K562 (cell line): ENCODE results near the gene RPP21. TPM values are rescaled to one million over a fixed set of nuclear protein-coding genes. Genes with fewer than 3 reads are reported as not detected.
A peak's percentile ranks its signal among the peaks of the same experiment; 100 is the strongest.

Source experiments
- CBX3 ChIP-seq, 2 experiments: IDR thresholded peaks; 1 replicate in 1 of 2; 2 replicates in 1 of 2; pipeline ENCODE4 v1.6.1; 2012; ENCODE audit warnings: inconsistent platforms in 2 of 2, low read length in 2 of 2, borderline replicate concordance in 1 of 2, control low read depth in 1 of 2
- CEBPG ChIP-seq, 3 experiments: fragments of 200-800 bp in 1 of 3; sonication (Bioruptor generic) in 1 of 3; sonication (generic) in 1 of 3; formaldehyde crosslinking in 1 of 3; IDR thresholded peaks in 2 of 3; conservative IDR thresholded peaks in 1 of 3; 2 replicates each; pipeline versions ENCODE4 v1.6.1 to v1.8.0; 2016 to 2022; ENCODE audit warnings: missing compliant biosample characterization in 2 of 3, missing genetic modification characterization in 2 of 3, mild to moderate bottlenecking in 1 of 3, missing genetic modification reagents in 1 of 3
- E2F6 ChIP-seq, 2 experiments: IDR thresholded peaks; 2 replicates each; pipeline ENCODE4 v1.6.1; 2011; ENCODE audit warnings: borderline replicate concordance in 1 of 2, control low read depth in 1 of 2, low read depth in 1 of 2, low read length in 1 of 2, mild to moderate bottlenecking in 1 of 2, mixed read lengths in 1 of 2, moderate library complexity in 1 of 2; ENCODE audit not compliant: insufficient read depth in 1 of 2, insufficient read length in 1 of 2, poor library complexity in 1 of 2, severe bottlenecking in 1 of 2; ENCODE audit errors: extremely low read depth in 1 of 2
- EGR1 ChIP-seq: fragments of 450-650 bp; conservative IDR thresholded peaks from 2 replicates; pipeline ENCODE4 v1.6.1; 2017; ENCODE audit warnings: mild to moderate bottlenecking
- ETV1 ChIP-seq: fragments of 450-650 bp; conservative IDR thresholded peaks from 2 replicates; pipeline ENCODE4 v1.6.1; 2016; ENCODE audit warnings: missing genetic modification characterization, control low read depth, low read depth, missing compliant biosample characterization
- HBP1 ChIP-seq: fragments of 450-650 bp; formaldehyde crosslinking; IDR thresholded peaks from 2 replicates; pipeline ENCODE4 v1.4.0; 2022; ENCODE audit warnings: missing genetic modification characterization
- NCOR1 ChIP-seq: fragments of 450-650 bp; IDR thresholded peaks from 2 replicates; pipeline ENCODE4 v1.6.1; 2016; ENCODE audit warnings: mild to moderate bottlenecking, moderate library complexity
- NFXL1 ChIP-seq: fragments of 450-650 bp; formaldehyde crosslinking; IDR thresholded peaks from 2 replicates; pipeline ENCODE4 v1.4.0; 2021; ENCODE audit warnings: mild to moderate bottlenecking
- PHB ChIP-seq: fragments of 250-450 bp; sonication (Bioruptor Pico); IDR thresholded peaks from 2 replicates; pipeline ENCODE4 v1.5.0; 2021
- ZBTB17 ChIP-seq: fragments of 450-650 bp; formaldehyde crosslinking; IDR thresholded peaks from 2 replicates; pipeline ENCODE4 v1.4.0; 2020; ENCODE audit warnings: mild to moderate bottlenecking
- ZNF589 ChIP-seq: fragments of 200-800 bp; sonication (Bioruptor generic); IDR thresholded peaks from 2 replicates; pipeline ENCODE4 v1.6.1; 2016; ENCODE audit warnings: low read depth, missing genetic modification characterization, missing compliant biosample characterization
- polyA plus RNA-seq, 8 experiments: library from polyadenylated mRNA; depleted of rRNA in 4 of 8; stranded (reverse) in 5 of 8; unstranded in 3 of 8; fragments of >200 nt; fragmentation: Nextera tagmentation in 2 of 8; fragmentation: Illumina TruSeq in 1 of 8; extraction: Ambion mirVana in 2 of 8; extraction: Trizol in 1 of 8; gene quantifications; 2 replicates each; pipeline versions ENCODE4 v1.2.1 to v1.2.3, GENCODE V29; 2011 to 2014; ENCODE audit warnings: inconsistent platforms in 1 of 8, missing spikeins in 1 of 8
- total RNA-seq, 7 experiments: library from RNA; depleted of rRNA in 6 of 7; stranded (reverse); fragments of >200 nt in 6 of 7; fragmentation: Illumina TruSeq in 2 of 7; extraction: Trizol in 2 of 7; gene quantifications; 2 replicates each; pipeline versions ENCODE4 v1.2.1 to v1.2.3, GENCODE V29; 2011 to 2021; ENCODE audit warnings: low replicate concordance in 1 of 7
- TF ChIP-seq, protein P1 (sequence below): fragments of 250-450 bp; sonication (Bioruptor Pico); IDR thresholded peaks from 2 replicates; pipeline ENCODE4 v1.4.0; 2020
- TF ChIP-seq, protein P2 (sequence below): fragments of 250-450 bp; sonication (Bioruptor Pico); IDR thresholded peaks from 2 replicates; pipeline ENCODE4 v1.5.0; 2021
- TF ChIP-seq, protein P3 (sequence below): fragments of 450-650 bp; formaldehyde crosslinking; IDR thresholded peaks from 2 replicates; pipeline ENCODE4 v1.4.0; 2020; ENCODE audit warnings: mild to moderate bottlenecking, mixed read lengths

RPP21 gene
- total and polyA plus RNA-seq, 9 of the 15 experiments (the other 6 are each of a cell fraction or from before 2014, with no cell fraction given): 62.1 to 362 (median 166) TPM

- TF ChIP-seq, protein P1, sequence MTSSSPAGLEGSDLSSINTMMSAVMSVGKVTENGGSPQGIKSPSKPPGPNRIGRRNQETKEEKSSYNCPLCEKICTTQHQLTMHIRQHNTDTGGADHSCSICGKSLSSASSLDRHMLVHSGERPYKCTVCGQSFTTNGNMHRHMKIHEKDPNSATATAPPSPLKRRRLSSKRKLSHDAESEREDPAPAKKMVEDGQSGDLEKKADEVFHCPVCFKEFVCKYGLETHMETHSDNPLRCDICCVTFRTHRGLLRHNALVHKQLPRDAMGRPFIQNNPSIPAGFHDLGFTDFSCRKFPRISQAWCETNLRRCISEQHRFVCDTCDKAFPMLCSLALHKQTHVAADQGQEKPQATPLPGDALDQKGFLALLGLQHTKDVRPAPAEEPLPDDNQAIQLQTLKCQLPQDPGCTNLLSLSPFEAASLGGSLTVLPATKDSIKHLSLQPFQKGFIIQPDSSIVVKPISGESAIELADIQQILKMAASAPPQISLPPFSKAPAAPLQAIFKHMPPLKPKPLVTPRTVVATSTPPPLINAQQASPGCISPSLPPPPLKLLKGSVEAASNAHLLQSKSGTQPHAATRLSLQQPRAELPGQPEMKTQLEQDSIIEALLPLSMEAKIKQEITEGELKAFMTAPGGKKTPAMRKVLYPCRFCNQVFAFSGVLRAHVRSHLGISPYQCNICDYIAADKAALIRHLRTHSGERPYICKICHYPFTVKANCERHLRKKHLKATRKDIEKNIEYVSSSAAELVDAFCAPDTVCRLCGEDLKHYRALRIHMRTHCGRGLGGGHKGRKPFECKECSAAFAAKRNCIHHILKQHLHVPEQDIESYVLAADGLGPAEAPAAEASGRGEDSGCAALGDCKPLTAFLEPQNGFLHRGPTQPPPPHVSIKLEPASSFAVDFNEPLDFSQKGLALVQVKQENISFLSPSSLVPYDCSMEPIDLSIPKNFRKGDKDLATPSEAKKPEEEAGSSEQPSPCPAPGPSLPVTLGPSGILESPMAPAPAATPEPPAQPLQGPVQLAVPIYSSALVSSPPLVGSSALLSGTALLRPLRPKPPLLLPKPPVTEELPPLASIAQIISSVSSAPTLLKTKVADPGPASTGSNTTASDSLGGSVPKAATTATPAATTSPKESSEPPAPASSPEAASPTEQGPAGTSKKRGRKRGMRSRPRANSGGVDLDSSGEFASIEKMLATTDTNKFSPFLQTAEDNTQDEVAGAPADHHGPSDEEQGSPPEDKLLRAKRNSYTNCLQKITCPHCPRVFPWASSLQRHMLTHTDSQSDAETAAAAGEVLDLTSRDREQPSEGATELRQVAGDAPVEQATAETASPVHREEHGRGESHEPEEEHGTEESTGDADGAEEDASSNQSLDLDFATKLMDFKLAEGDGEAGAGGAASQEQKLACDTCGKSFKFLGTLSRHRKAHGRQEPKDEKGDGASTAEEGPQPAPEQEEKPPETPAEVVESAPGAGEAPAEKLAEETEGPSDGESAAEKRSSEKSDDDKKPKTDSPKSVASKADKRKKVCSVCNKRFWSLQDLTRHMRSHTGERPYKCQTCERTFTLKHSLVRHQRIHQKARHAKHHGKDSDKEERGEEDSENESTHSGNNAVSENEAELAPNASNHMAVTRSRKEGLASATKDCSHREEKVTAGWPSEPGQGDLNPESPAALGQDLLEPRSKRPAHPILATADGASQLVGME (CRISPR knock-in tag): peak; percentile 95
- TF ChIP-seq, protein P2, sequence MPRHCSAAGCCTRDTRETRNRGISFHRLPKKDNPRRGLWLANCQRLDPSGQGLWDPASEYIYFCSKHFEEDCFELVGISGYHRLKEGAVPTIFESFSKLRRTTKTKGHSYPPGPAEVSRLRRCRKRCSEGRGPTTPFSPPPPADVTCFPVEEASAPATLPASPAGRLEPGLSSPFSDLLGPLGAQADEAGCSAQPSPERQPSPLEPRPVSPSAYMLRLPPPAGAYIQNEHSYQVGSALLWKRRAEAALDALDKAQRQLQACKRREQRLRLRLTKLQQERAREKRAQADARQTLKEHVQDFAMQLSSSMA: 0 out of 2 replicates have a peak, but pooled peaks have one; percentile 72
- TF ChIP-seq EGR1 (peak; percentile 45; the same call in 1 of the 2 replicates), HBP1 (CRISPR knock-in tag) (0 out of 2 replicates have a peak, but pooled peaks have one; percentile 50), PHB (0 out of 2 replicates have a peak, but pooled peaks have one; percentile 49), ZNF589 (CRISPR knock-in tag) (peak; percentile 66; the same call in 1 of the 2 replicates), CEBPG (CRISPR knock-in tag; IDR thresholded peaks at IDR 0.05) (peak; percentile 23; the same call in 1 of the 2 replicates), CEBPG (tag; conservative IDR thresholded peaks at IDR 0.05 in 1 of 2, IDR thresholded peaks at IDR 0.05 in 1 of 2) (no peak), ZBTB17 (CRISPR knock-in tag) (peak; percentile 56), CBX3 (IDR thresholded peaks at IDR 0.05; ENCODE audit: borderline replicate concordance in 1 of 2, low read length in 2 of 2) (no peak), ETV1 (peak; percentile 47; the same call in 1 of the 2 replicates), NCOR1 (0 out of 2 replicates have a peak, but pooled peaks have one; percentile 19), E2F6 (IDR thresholded peaks at IDR 0.05; ENCODE audit: borderline replicate concordance in 1 of 2, extremely low read depth in 1 of 2, insufficient read depth in 1 of 2, insufficient read length in 1 of 2, low read depth in 1 of 2, low read length in 1 of 2, poor library complexity in 1 of 2, severe bottlenecking in 1 of 2) (peak; percentile 18 to 77), NFXL1 (no peak)
- TF ChIP-seq, protein P3, sequence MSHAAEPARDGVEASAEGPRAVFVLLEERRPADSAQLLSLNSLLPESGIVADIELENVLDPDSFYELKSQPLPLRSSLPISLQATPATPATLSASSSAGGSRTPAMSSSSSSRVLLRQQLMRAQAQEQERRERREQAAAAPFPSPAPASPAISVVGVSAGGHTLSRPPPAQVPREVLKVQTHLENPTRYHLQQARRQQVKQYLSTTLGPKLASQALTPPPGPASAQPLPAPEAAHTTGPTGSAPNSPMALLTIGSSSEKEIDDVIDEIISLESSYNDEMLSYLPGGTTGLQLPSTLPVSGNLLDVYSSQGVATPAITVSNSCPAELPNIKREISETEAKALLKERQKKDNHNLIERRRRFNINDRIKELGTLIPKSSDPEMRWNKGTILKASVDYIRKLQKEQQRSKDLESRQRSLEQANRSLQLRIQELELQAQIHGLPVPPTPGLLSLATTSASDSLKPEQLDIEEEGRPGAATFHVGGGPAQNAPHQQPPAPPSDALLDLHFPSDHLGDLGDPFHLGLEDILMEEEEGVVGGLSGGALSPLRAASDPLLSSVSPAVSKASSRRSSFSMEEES (CRISPR knock-in tag): no peak
Measured at GRCh38 chr6:30344868-30345671, at the start of gene RPP21 (continued).
